K562 (cell line): ENCODE data around the gene SOX11. TPM values are rescaled to one million over a fixed set of nuclear protein-coding genes. Genes with fewer than 3 reads are reported as not detected.

Experiments used
- ATAC-seq: fragments of 200-7000 bp; cut with Tn5 transposase; 3 replicates; pipeline ENCODE4 v1.9.1; 2020; ENCODE audit warnings: moderate library complexity
- BruUV-seq: library from RNA; stranded (reverse); fragments of 400-500 nt; replicated peaks from 2 replicates; lab custom pipeline; 2021; lab: Mats Ljungman, UMichigan
- CTCF ChIA-PET: fragments of 300-600 bp; formaldehyde crosslinking; extraction: SDS; loops from one replicate; lab custom pipeline; 2021; ENCODE audit warnings: low intra/inter-chr PET ratio; lab: Yijun Ruan, JAX
- POLR2A ChIA-PET: fragments of 300-600, 350-650 bp; sonication (Branson Sonifier 250); formaldehyde crosslinking; extraction: SDS; loops from one replicate; lab custom pipeline; 2021; ENCODE audit warnings: antibody characterized with exemption, inconsistent platforms; lab: Yijun Ruan, JAX
- DNase-seq, 4 experiments: peaks; one replicate each; pipeline versions ENCODE4 v3.0.0 to v3.0.0-alpha.2; 2011 to 2018; ENCODE audit warnings: low spot score in 3 of 4, mixed read lengths in 3 of 4; ENCODE audit errors: extremely low read depth in 1 of 4
- FAIRE-seq: peaks from 2 replicates; lab custom pipeline; 2011; peaks lifted over from hg19 to GRCh38; lab: Jason Lieb, UNC
- H2AFZ ChIP-seq: 2 replicates; pipeline ENCODE4 v1.6.0; 2011; ENCODE audit warnings: low read depth, low read length, control low read depth, inconsistent platforms
- H3K27ac ChIP-seq: fragments of 200-600 bp; 3 replicates; pipeline ENCODE4 v1.8.0; 2011; ENCODE audit warnings: low read depth, mild to moderate bottlenecking, control low read depth, inconsistent platforms, low read length, moderate library complexity, mixed read lengths; ENCODE audit errors: extremely low read depth
- H3K27me3 ChIP-seq, 2 experiments: fragments of 300-600 bp in 1 of 2; 2 replicates in 1 of 2; 3 replicates in 1 of 2; pipeline versions ENCODE4 v1.6.0 to v1.8.0; 2011; ENCODE audit warnings: inconsistent platforms in 2 of 2, low read length in 2 of 2, mild to moderate bottlenecking in 1 of 2, mixed read lengths in 1 of 2, moderate library complexity in 1 of 2; ENCODE audit not compliant: control insufficient read depth in 2 of 2, insufficient read depth in 2 of 2
- H3K36me3 ChIP-seq: fragments of 300-600 bp; 3 replicates; pipeline ENCODE4 v1.8.0; 2011; ENCODE audit warnings: mild to moderate bottlenecking, low read length, inconsistent platforms; ENCODE audit not compliant: control insufficient read depth, insufficient read depth
- H3K4me1 ChIP-seq, 2 experiments: fragments of 200-600 bp in 1 of 2; replicated peaks in 1 of 2; 2 replicates in 1 of 2; 3 replicates in 1 of 2; pipeline versions ENCODE4 v1.5.1 to v1.8.0; 2011; ENCODE audit warnings: inconsistent platforms in 2 of 2, low read length in 2 of 2, mild to moderate bottlenecking in 1 of 2, mixed read lengths in 1 of 2, moderate library complexity in 1 of 2; ENCODE audit not compliant: control insufficient read depth in 2 of 2, insufficient read depth in 2 of 2
- H3K4me2 ChIP-seq: 2 replicates; pipeline ENCODE4 v1.6.1; 2011; ENCODE audit warnings: low read length, control low read depth, inconsistent platforms, mixed read lengths; ENCODE audit not compliant: insufficient read depth
- H3K4me3 ChIP-seq: fragments of 200-600 bp; sonication (generic), shearing (Covaris generic); 2 replicates; pipeline ENCODE4 v1.5.1; 2016; ENCODE audit warnings: control low read depth, inconsistent platforms
- H3K79me2 ChIP-seq: fragments of 200-600 bp; 3 replicates; pipeline ENCODE4 v1.8.0; 2011; ENCODE audit warnings: low read length, inconsistent platforms; ENCODE audit not compliant: control insufficient read depth, insufficient read depth
- H3K9ac ChIP-seq, 2 experiments: 2 replicates each; pipeline versions ENCODE4 v1.6.0 to v1.6.1; 2011; ENCODE audit warnings: low read depth in 2 of 2, low read length in 2 of 2, control low read depth in 1 of 2, inconsistent platforms in 1 of 2, mild to moderate bottlenecking in 1 of 2, mixed read lengths in 1 of 2; ENCODE audit not compliant: insufficient read depth in 1 of 2
- H3K9me1 ChIP-seq: one replicate; pipeline ENCODE4 v1.6.0; 2011; ENCODE audit warnings: inconsistent platforms, mild to moderate bottlenecking, low read length, moderate library complexity; ENCODE audit not compliant: control insufficient read depth, insufficient read depth
- H3K9me3 ChIP-seq: replicated peaks from 2 replicates; pipeline ENCODE4 v1.5.1; 2011; ENCODE audit warnings: low read depth, low read length, inconsistent platforms; ENCODE audit not compliant: control insufficient read depth, insufficient read depth
- H4K20me1 ChIP-seq: replicated peaks from 2 replicates; pipeline ENCODE4 v1.6.1; 2011; ENCODE audit warnings: low read length, inconsistent platforms, mixed read lengths; ENCODE audit not compliant: control insufficient read depth, insufficient read depth
- ATF6 ChIP-seq: sonication (generic); formaldehyde crosslinking; IDR thresholded peaks from 2 replicates; pipeline ENCODE4 v1.4.0; 2020; ENCODE audit warnings: mild to moderate bottlenecking, missing genetic modification reagents
- HES1 ChIP-seq: fragments of 450-650 bp; IDR thresholded peaks from 2 replicates; pipeline ENCODE4 v1.6.1; 2016; ENCODE audit warnings: low read depth, mild to moderate bottlenecking, moderate library complexity
- SMARCB1 ChIP-seq: IDR thresholded peaks from 2 replicates; pipeline ENCODE4 v1.6.1; 2011; ENCODE audit warnings: improper control_type of control experiment, low read depth; ENCODE audit not compliant: insufficient read length
- WGBS: fragments of 100-300 bp; shearing (Covaris generic); methylation state at CpG from one replicate; pipeline ENCODE4 v1.1.6; 2016; ENCODE audit warnings: low coverage, mixed read lengths; ENCODE audit not compliant: insufficient coverage; ENCODE audit errors: missing lambda C conversion rate; 5-methylcytosine and 5-hydroxymethylcytosine counted together
- in situ Hi-C: fragments of 300-500 bp; cut with MboI; formaldehyde crosslinking; loops from 4 replicates; pipeline ENCODE4 v1.15.0; 2018; ENCODE audit warnings: inconsistent platforms, mixed read lengths
- intact Hi-C: fragments of 100-400 bp; cut with micrococcal nuclease; formaldehyde crosslinking; loops from 2 replicates; pipeline ENCODE4 v1.14.2; 2022
- polyA plus RNA-seq, 8 experiments: library from polyadenylated mRNA; depleted of rRNA in 4 of 8; stranded (reverse) in 5 of 8; unstranded in 3 of 8; fragments of >200 nt; fragmentation: Nextera tagmentation in 2 of 8; fragmentation: Illumina TruSeq in 1 of 8; extraction: Ambion mirVana in 2 of 8; extraction: Trizol in 1 of 8; gene quantifications; 2 replicates each; pipeline versions ENCODE4 v1.2.1 to v1.2.3, GENCODE V29; 2011 to 2014; ENCODE audit warnings: inconsistent platforms in 1 of 8, missing spikeins in 1 of 8
- total RNA-seq, 7 experiments: library from RNA; depleted of rRNA in 6 of 7; stranded (reverse); fragments of >200 nt in 6 of 7; fragmentation: Illumina TruSeq in 2 of 7; extraction: Trizol in 2 of 7; gene quantifications; 2 replicates each; pipeline versions ENCODE4 v1.2.1 to v1.2.3, GENCODE V29; 2011 to 2021; ENCODE audit warnings: low replicate concordance in 1 of 7

SOX11 gene
- total and polyA plus RNA-seq, 9 of the 15 experiments (the other 6 are each of a cell fraction or from before 2014, with no cell fraction given) = 0.02 TPM; not detected in 8

- POLR2A ChIA-PET = no interaction called here
Observed at GRCh38 chr2:5692561-5693286, 540 bp downstream of the SOX11 start.

More at GRCh38 chr2:5692561-5693286, 540 bp downstream of the SOX11 start:
- Histone ChIP-seq H3K27ac (no peak overlapping the region), H3K36me3 (no peaks in the 10 kb centered on the region), H3K79me2 (no peaks in the 10 kb centered on the region), H4K20me1 (no peaks in the 10 kb centered on the region), H2AFZ (no peak overlapping the region), H3K4me1 (no peaks in the 10 kb centered on the region), H3K27me3 (no peaks in the 10 kb centered on the region), H3K9me3 (no peaks in the 10 kb centered on the region), H3K9me1 (no peaks in the 10 kb centered on the region), H3K9ac (no peak overlapping the region), H3K4me3 (no peak overlapping the region), H3K4me2 (no peak overlapping the region)
- FAIRE-seq = no peak
- CTCF ChIA-PET = no interaction called here
- in situ Hi-C loops = no loop called here
- 23% methylated on average over 17 of the region's 69 CpGs for WGBS
- ATAC-seq = no peak
- DNase-seq = no peak
- intact Hi-C loops = no loop called here
- no TSS peak for BruUV-seq
- TF ChIP-seq HES1 = no peak
- TF ChIP-seq SMARCB1 = no peak
- no peak for TF ChIP-seq ATF6 (CRISPR knock-in tag)
